HepG2 (cell line): ENCODE data around the gene GDF7. TPM values are rescaled to one million over a fixed set of nuclear protein-coding genes. Genes with fewer than 3 reads are reported as not detected.

Source experiments
- ATF7-NPFF ChIP-seq: sonication (generic); formaldehyde crosslinking; IDR thresholded peaks from 2 replicates; pipeline ENCODE4 v1.8.1; 2023; ENCODE audit warnings: mild to moderate bottlenecking, low read depth, missing genetic modification reagents, moderate library complexity
- ETV6 ChIP-seq: sonication (generic); formaldehyde crosslinking; conservative IDR thresholded peaks from 2 replicates; pipeline ENCODE4 v1.4.0; 2020; ENCODE audit warnings: missing genetic modification reagents
- KDM2A ChIP-seq: sonication (generic); formaldehyde crosslinking; IDR thresholded peaks from 2 replicates; pipeline ENCODE4 v1.4.0; 2020; ENCODE audit warnings: low read depth, missing genetic modification reagents, borderline replicate concordance
- NFE2L1 ChIP-seq: sonication (generic); formaldehyde crosslinking; IDR thresholded peaks from 2 replicates; pipeline ENCODE4 v1.4.0; 2020; ENCODE audit warnings: missing genetic modification reagents, mild to moderate bottlenecking, borderline replicate concordance
- NFE2L2 ChIP-seq: fragments of 150-350 bp; IDR thresholded peaks from 2 replicates; pipeline ENCODE4 v1.6.1; 2014; ENCODE audit warnings: low read length
- PHB2 ChIP-seq: fragments of 450-650 bp; IDR thresholded peaks from 2 replicates; pipeline ENCODE4 v1.6.1; 2018; ENCODE audit not compliant: partially characterized antibody
- SOX13 ChIP-seq, 3 experiments: fragments of 450-650 bp in 1 of 3; sonication (generic) in 1 of 3; formaldehyde crosslinking in 1 of 3; IDR thresholded peaks in 2 of 3; conservative IDR thresholded peaks in 1 of 3; 2 replicates each; pipeline versions ENCODE4 v1.5.0 to v1.6.1; 2016 to 2020; ENCODE audit warnings: antibody characterized with exemption in 1 of 3, mild to moderate bottlenecking in 1 of 3, missing compliant biosample characterization in 1 of 3, missing genetic modification reagents in 1 of 3, moderate library complexity in 1 of 3
- TAF15 ChIP-seq: fragments of 200-400 bp; formaldehyde crosslinking; IDR thresholded peaks from one replicate; pipeline ENCODE4 v1.6.1; 2018; ENCODE audit warnings: mild to moderate bottlenecking, low read depth, low read length; ENCODE audit not compliant: poor library complexity, severe bottlenecking
- YY1 ChIP-seq: IDR thresholded peaks from 2 replicates; pipeline ENCODE4 v1.6.1; 2011; ENCODE audit warnings: low read length, low read depth, moderate library complexity, mild to moderate bottlenecking; ENCODE audit not compliant: insufficient read depth, insufficient replicate concordance
- ZMYM3 ChIP-seq: sonication (generic); formaldehyde crosslinking; IDR thresholded peaks from 2 replicates; pipeline ENCODE4 v1.5.1; 2020; ENCODE audit warnings: mild to moderate bottlenecking, missing genetic modification reagents
- ZNF546 ChIP-seq: sonication (generic); formaldehyde crosslinking; conservative IDR thresholded peaks from 2 replicates; pipeline ENCODE4 v1.8.1; 2023; ENCODE audit warnings: mild to moderate bottlenecking, missing genetic modification reagents
- ZNF772 ChIP-seq: sonication (generic); formaldehyde crosslinking; IDR thresholded peaks from 2 replicates; pipeline ENCODE4 v1.5.0; 2020; ENCODE audit warnings: mild to moderate bottlenecking, missing genetic modification reagents
- polyA plus RNA-seq, 8 experiments: library from polyadenylated mRNA; depleted of rRNA in 3 of 8; stranded (reverse) in 7 of 8; unstranded in 1 of 8; fragments of >200 nt; fragmentation: Illumina TruSeq in 4 of 8; extraction: Trizol in 4 of 8; gene quantifications; 2 replicates each; pipeline versions ENCODE4 v1.2.1 to v1.2.3, GENCODE V29; 2011 to 2016; ENCODE audit warnings: low read depth in 4 of 8, missing spikeins in 1 of 8, mixed read lengths in 1 of 8; ENCODE audit not compliant: insufficient read depth in 1 of 8
- total RNA-seq, 5 experiments: library from RNA; depleted of rRNA; stranded (reverse); fragments of >200 nt; fragmentation: Illumina TruSeq; extraction: Trizol; gene quantifications; 2 replicates each; pipeline ENCODE4 v1.2.3, GENCODE V29; 2016; ENCODE audit warnings: low read depth in 1 of 5
- TF ChIP-seq, protein P1 (sequence below): sonication (generic); formaldehyde crosslinking; IDR thresholded peaks from 2 replicates; pipeline ENCODE4 v1.8.1; 2022; ENCODE audit warnings: mild to moderate bottlenecking, missing genetic modification reagents
- TF ChIP-seq, protein P2 (sequence below): sonication (generic); formaldehyde crosslinking; IDR thresholded peaks from 2 replicates; pipeline ENCODE4 v1.4.0; 2020; ENCODE audit warnings: missing genetic modification reagents, borderline replicate concordance
- TF ChIP-seq, protein P3 (sequence below): sonication (generic); formaldehyde crosslinking; IDR thresholded peaks from 2 replicates; pipeline ENCODE4 v1.4.0; 2020; ENCODE audit warnings: mild to moderate bottlenecking, low read depth, missing genetic modification reagents
- TF ChIP-seq, protein P4 (sequence below): IDR thresholded peaks from 2 replicates; pipeline ENCODE4 v1.6.1; 2016; ENCODE audit warnings: control low read depth
- TF ChIP-seq, protein P5 (sequence below): IDR thresholded peaks from 2 replicates; pipeline ENCODE4 v1.4.0; 2020; ENCODE audit warnings: mild to moderate bottlenecking, missing genetic modification reagents

GDF7 gene
- total and polyA plus RNA-seq, 2 of the 13 experiments (the other 11 are each of a cell fraction or from before 2014, with no cell fraction given), result 1.6 to 15.0 TPM

DNA sequence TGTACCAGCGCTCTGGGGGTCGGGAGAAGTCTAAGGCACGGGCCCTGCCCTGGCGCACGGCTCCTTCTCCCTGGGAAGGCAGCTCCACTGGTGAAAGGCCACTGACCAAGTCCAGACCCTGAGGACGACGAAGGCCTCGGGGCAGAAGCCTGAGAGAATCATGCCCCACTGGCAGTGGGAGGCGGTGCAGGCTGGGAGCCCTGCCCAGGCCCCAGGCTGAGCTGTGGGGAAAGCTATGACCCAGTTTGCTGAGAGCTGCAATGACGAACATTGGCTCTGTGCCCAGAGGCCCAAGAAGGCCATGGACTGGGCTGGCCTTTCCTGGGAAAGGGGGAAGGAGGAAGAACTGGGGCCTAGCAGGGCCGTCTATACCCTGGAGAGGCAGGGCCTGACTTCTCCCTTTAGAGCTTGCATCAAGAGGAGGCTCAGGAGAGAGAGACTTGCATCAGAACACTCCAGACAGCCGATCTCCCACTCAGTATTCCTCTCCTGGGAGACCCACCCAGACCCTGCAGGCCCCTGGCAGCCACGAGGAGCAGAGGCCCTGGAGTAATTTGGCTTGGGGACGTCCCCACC lies 49.0 kb upstream of the GDF7 start (continued):
- peak; percentile 75 for TF ChIP-seq ZNF772
- no peak for TF ChIP-seq ZNF546 (CRISPR knock-in tag)
- TF ChIP-seq ZMYM3, result peak; percentile 55; the same call in 1 of the 2 replicates
- no peak for TF ChIP-seq TAF15
- TF ChIP-seq, protein P1, sequence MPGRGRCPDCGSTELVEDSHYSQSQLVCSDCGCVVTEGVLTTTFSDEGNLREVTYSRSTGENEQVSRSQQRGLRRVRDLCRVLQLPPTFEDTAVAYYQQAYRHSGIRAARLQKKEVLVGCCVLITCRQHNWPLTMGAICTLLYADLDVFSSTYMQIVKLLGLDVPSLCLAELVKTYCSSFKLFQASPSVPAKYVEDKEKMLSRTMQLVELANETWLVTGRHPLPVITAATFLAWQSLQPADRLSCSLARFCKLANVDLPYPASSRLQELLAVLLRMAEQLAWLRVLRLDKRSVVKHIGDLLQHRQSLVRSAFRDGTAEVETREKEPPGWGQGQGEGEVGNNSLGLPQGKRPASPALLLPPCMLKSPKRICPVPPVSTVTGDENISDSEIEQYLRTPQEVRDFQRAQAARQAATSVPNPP (CRISPR knock-in tag), result no peak
- TF ChIP-seq, protein P2, sequence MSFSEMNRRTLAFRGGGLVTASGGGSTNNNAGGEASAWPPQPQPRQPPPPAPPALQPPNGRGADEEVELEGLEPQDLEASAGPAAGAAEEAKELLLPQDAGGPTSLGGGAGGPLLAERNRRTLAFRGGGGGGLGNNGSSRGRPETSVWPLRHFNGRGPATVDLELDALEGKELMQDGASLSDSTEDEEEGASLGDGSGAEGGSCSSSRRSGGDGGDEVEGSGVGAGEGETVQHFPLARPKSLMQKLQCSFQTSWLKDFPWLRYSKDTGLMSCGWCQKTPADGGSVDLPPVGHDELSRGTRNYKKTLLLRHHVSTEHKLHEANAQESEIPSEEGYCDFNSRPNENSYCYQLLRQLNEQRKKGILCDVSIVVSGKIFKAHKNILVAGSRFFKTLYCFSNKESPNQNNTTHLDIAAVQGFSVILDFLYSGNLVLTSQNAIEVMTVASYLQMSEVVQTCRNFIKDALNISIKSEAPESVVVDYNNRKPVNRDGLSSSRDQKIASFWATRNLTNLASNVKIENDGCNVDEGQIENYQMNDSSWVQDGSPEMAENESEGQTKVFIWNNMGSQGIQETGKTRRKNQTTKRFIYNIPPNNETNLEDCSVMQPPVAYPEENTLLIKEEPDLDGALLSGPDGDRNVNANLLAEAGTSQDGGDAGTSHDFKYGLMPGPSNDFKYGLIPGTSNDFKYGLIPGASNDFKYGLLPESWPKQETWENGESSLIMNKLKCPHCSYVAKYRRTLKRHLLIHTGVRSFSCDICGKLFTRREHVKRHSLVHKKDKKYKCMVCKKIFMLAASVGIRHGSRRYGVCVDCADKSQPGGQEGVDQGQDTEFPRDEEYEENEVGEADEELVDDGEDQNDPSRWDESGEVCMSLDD (CRISPR knock-in tag), result no peak
- no peak for TF ChIP-seq PHB2
- TF ChIP-seq, protein P3, sequence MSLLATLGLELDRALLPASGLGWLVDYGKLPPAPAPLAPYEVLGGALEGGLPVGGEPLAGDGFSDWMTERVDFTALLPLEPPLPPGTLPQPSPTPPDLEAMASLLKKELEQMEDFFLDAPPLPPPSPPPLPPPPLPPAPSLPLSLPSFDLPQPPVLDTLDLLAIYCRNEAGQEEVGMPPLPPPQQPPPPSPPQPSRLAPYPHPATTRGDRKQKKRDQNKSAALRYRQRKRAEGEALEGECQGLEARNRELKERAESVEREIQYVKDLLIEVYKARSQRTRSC (CRISPR knock-in tag), result no peak
- TF ChIP-seq, protein P4, sequence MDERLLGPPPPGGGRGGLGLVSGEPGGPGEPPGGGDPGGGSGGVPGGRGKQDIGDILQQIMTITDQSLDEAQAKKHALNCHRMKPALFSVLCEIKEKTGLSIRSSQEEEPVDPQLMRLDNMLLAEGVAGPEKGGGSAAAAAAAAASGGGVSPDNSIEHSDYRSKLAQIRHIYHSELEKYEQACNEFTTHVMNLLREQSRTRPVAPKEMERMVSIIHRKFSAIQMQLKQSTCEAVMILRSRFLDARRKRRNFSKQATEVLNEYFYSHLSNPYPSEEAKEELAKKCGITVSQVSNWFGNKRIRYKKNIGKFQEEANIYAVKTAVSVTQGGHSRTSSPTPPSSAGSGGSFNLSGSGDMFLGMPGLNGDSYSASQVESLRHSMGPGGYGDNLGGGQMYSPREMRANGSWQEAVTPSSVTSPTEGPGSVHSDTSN (CRISPR knock-in tag), result no peak
- TF ChIP-seq, protein P5, sequence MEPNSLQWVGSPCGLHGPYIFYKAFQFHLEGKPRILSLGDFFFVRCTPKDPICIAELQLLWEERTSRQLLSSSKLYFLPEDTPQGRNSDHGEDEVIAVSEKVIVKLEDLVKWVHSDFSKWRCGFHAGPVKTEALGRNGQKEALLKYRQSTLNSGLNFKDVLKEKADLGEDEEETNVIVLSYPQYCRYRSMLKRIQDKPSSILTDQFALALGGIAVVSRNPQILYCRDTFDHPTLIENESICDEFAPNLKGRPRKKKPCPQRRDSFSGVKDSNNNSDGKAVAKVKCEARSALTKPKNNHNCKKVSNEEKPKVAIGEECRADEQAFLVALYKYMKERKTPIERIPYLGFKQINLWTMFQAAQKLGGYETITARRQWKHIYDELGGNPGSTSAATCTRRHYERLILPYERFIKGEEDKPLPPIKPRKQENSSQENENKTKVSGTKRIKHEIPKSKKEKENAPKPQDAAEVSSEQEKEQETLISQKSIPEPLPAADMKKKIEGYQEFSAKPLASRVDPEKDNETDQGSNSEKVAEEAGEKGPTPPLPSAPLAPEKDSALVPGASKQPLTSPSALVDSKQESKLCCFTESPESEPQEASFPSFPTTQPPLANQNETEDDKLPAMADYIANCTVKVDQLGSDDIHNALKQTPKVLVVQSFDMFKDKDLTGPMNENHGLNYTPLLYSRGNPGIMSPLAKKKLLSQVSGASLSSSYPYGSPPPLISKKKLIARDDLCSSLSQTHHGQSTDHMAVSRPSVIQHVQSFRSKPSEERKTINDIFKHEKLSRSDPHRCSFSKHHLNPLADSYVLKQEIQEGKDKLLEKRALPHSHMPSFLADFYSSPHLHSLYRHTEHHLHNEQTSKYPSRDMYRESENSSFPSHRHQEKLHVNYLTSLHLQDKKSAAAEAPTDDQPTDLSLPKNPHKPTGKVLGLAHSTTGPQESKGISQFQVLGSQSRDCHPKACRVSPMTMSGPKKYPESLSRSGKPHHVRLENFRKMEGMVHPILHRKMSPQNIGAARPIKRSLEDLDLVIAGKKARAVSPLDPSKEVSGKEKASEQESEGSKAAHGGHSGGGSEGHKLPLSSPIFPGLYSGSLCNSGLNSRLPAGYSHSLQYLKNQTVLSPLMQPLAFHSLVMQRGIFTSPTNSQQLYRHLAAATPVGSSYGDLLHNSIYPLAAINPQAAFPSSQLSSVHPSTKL, result peak; percentile 81
- TF ChIP-seq YY1, result no peak
- no peak for TF ChIP-seq NFE2L1 (CRISPR knock-in tag)
- TF ChIP-seq KDM2A (CRISPR knock-in tag), result no peak; the same call in 1 of the 2 replicates
- no peak for TF ChIP-seq NFE2L2
- no peak for TF ChIP-seq ETV6
- 0 out of 2 replicates have a peak, but pooled peaks have one; percentile 53 for TF ChIP-seq ATF7-NPFF (CRISPR knock-in tag)
- no peak for TF ChIP-seq SOX13 (IDR thresholded peaks at IDR 0.05)
- peak in 1 of 2 experiments; percentile 44; a peak in 1 of 4 replicates for TF ChIP-seq SOX13 (CRISPR knock-in tag; conservative IDR thresholded peaks at IDR 0.05 in 1 of 2, IDR thresholded peaks at IDR 0.05 in 1 of 2)
